GM19193 (cell line): Measurements from ENCODE around the gene TCF3.
A peak's percentile ranks its signal among the peaks of the same experiment; 100 is the strongest.

Experiments used
- POLR2A ChIP-seq: IDR thresholded peaks from 4 replicates; pipeline ENCODE4 v1.6.1; 2011; ENCODE audit not compliant: insufficient read depth, insufficient read length; ENCODE audit errors: extremely low read depth

TCF3 gene

DNA sequence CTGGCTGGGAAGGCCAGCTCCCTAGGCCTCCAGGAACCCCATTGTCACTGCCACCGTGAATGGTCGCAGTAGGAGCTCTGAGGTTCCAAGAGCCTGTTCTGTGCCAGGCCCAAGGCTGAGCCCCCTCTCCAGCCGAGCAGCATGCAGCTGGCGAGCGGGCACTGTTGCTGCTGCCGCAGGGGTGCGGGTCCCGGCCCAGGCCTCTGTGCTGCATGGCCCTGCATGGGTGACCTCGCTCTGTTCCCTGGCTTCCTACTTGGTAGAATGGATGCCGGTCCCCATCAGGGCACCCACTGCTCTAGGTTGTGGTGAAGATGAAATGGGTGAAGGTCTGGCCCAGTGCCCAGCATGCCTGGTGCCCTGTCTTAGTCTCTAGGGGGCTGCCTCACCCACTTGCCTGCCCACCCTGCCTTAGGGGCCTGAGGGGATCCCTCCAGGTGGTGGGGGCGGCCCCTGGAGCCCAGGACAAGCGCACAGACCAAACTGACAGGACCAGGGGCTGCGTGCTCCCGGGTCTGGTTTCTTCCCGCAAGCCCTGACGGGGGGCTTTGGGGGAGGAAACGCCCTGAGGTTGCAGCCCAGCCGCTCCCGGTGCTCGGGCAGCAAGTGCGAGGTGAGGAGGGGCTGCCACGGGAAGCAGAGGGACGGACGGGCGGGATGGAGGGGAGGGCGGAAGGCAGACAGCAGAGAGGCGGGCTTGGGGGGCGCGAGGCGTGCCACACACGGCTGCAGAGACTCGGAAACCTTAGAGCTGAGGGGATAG lies 38.4 kb downstream of the TCF3 start:
- TF ChIP-seq POLR2A: no peak

DNA sequence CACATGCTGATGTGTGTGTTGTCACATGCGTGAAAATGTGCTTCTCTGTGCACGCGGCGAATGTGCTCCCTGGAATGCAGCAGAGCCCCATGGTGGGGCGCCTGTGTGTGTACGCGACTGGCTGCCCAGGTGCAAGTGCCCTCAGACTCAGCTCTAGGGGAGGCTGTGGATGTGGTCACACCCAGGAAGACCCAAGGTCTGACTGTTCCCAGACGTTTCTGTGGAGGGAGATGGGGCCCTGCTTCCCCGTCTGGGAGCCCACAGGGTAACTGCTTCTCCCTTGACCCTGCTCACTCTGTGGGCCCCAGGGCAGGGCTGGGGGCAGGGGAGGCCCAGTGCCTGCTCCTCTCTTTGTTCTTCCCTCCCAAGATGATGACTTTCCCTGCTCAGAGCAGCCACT lies 39.3 kb downstream of the TCF3 start:
- TF ChIP-seq POLR2A: no peak

DNA sequence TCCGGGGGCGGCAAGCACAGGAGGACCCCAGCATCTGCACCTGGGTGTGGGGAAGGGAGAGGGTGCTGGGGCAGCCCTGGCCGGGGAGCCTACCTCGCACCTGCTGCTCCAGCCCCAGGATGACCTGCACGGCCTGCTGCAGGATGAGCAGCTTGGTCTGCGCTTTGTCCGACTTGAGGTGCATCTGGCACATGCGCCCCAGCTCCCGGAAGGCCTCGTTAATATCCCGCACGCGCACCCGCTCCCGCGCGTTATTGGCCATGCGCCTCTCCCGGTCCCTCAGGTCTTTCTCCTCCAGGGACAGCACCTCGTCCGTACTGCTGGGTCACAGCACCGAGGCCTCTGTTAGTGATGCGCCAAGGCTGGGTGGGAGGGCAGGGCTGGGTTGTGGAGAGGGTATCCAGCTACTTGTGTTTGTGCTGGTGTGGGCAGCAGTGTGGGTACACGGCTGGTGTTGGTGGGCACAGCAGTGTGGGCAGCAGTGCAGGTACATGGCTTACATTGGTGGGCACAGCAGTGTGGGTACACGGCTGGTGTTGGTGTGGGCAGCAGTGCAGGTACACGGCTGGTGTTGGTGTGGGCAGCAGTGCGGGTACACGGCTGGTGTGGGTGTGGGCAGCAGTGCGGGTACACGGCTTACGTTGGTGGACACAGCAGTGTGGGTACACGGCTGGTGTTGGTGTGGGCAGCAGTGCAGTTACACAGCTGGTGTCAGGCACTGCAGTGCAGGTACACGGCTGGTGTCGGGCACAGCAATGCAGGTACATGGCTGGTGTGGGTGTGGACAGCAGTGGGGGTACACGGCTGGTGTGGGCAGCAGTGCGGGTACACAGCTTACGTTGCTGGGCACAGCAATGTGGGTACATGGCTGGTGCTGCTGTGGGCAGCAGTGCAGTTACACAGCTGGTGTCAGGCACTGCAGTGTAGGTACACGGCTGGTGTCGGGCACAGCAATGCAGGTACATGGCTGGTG lies 40.0 kb downstream of the TCF3 start:
- peak; percentile 16 for TF ChIP-seq POLR2A

DNA sequence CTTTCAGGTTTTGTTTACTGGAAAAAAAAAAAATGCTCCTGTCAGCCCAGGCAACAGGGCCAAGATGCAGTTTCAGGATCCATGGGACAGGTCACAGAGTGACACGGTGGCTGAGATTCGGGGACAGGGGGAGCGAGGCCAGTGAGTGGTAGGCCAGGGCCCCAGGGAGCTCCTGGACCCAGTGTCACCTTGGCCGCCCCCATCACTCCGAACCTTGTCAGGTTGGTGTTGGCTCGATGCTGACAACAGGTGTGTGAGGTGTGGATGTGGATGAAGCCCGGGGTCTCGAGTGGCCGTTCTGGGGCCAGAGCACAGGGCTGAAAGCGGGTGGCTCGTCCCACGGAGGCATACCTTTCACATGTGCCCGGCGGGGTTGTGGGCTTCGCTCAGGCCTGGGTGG lies 41.1 kb downstream of the TCF3 start:
- TF ChIP-seq POLR2A: no peak

DNA sequence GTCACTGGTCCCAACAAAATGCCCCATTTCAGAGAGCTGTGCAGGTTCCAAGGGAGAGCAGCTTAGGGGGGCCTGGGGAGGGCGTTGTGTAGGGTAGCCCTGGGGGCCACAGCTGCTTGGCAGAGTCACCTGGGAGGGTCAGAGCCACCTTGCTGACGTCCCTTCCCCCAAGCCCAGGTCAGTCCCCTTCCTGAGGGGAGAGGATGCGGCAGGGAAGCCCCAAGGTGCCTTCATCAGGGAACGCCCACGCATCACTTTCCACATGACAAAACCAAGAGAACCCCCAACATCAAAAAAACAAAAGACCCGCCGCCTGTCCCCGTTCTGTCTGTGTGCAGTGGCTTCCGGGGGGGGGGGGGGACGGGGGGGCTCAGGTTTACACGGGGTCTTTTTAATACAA lies 41.8 kb downstream of the TCF3 start:
- TF ChIP-seq POLR2A: no peak

DNA sequence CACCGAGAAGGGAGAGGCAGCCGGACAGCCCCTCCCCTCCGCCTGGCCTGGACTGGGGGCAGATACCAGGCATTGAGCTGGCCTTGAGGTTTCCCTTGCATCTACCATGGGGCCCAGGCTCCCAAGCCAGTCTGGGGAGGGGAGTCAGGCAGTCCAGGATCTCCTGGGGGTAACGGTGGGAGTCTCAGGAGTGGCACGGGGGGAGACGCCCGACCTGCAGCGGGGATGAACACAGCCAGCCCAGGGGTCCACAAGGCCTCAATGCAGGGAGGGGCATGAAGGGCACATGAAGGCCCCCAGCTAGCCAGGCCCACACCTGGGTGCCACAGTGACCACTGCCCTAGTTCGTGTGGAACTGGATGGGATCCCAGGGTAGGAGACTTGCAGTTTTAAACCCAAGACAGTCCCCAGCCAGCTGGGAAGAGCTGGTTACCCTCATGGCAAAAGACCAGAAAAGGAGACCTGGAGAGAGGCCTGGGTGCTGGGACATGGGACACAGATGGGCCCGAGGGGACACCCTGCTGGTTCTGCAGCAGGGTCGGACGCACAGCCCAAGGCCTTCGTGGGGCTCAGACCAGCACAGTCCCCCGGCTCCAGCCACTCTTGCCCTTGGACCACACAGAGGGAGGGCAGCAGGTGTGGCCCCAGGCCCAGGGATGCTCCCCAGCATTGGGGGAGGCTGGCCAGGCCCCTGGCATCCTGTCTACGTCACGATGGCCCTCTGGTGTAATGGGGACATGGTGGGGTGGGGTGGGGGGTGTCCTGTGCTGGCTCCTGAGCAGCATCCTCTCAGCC lies 42.5 kb downstream of the TCF3 start:
- peak; percentile 10 for TF ChIP-seq POLR2A

DNA sequence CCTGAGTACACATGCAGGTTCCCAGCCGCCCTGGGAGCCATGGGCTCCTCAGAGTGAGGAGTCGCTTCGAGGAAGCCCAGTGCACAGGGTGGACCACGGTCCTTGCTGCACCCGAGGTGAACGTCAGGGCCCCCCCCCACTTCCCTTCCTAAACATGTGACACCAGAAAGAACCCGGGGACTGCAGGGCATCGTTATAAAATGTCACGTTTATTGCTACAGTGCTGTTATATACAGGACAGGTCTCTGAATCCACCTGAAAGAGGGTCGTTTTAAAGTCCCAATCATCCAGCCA lies 43.4 kb downstream of the TCF3 start:
- TF ChIP-seq POLR2A: no peak

DNA sequence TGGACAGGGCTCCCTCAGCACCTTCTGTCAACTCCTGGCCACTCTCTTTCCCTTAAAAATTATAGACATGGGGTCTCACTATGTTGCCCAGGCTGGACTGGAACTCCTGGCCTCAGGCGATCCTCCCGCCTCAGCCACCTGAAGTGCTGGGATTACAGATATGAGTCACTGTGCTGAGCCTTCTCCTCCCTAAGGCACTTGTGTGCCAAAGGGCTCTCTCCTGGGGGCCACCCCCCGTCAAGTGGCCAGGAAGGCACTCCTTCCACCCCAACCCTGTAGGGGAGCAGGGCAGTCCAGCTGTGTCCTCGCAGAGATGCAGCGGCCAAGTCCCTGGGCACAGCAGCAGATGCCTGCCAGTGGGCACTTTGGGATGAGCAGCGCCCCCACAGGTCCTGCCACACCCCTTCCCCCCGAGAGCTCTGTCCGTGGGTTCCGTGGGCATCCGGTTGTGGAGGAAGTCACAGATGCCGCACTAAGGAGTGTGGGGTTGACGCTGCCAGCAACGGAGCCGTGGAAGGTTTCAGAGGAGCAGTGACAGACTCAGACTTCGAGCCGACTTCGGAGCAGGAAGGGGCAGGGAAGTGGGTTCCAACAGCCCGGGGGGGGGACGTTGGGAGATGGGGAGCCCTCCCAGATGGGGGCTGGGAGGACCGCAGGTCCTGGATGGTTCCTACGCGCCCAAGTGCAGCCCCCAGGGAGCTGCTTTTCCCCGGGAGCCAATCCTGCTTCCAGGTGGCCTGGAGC lies 43.9 kb downstream of the TCF3 start:
- no peak for TF ChIP-seq POLR2A

DNA sequence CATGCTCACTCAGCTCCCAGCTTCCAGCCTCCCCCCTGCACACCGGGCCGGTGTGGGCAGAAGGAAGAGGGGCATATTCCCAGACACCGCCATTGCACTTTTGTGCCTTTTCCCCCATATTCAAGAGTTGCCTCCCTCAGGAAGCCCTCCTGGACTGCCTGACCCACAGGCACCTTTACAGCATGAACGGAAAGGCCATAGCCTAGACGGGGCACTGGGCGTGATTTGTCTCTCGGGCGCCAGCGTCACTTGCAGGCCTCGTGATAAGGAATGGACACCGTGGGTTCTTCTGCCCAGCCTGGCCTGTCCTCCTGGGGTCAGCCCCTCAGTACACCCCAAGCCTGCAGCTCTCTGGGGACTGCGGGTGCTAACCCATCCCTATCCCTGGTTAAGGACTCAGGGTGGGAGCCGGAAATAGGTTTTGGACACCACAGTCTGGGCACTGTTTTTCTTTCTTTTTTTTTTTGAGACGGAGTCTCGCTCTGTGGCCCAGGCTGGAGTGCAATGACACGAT lies 46.2 kb downstream of the TCF3 start:
- no peak for TF ChIP-seq POLR2A

DNA sequence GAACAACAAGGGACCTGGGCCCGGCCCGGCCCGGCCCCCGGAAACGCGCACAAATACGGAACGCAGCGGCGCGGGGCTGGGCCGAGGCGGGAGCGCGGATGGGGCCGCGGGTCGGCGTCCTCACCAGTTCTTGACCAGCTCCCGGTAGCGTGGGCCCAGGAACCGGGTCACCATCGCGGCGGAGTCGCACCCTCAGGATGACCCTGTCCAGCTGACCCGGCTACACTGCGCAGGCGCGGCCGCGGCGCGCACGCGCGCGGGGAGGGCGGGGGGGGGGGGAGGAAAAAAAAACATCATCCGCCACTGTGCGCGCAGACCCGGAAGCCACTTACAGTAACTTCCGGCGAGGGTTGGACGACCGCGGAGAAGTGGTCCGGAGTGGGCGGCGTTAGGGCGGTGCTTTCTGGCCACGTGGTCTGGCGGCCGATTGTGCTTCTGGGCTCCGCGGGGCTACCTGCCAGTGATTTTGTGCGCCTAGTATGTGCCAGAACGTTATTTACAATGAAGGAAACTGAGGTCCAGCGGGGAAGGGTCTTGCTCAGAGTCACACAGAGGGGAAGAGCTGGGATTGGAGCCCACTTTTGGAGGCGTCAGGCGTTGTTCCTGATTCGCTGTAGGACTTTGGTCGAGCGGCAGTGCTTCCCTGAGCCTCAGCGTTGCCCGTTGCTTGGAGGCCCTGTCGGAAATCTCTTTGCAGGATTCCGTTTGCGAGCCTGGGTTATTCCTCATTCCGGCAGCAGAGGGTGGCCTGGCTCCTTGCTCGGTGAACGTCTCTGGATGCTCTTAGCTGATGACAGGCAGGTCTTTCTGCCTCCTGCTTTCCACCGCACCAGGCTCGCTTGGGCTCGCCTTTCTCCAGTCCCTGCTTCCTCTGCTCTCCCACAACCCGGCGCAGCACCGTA lies 46.9 kb downstream of the TCF3 start, which contains the start of gene UQCR11:
TSS of gene UQCR11 (minus strand) at position 227 of the 902 bp plus-strand sequence. CDS start at position 174, 53 bp downstream.
- peak; percentile 65 for TF ChIP-seq POLR2A

DNA sequence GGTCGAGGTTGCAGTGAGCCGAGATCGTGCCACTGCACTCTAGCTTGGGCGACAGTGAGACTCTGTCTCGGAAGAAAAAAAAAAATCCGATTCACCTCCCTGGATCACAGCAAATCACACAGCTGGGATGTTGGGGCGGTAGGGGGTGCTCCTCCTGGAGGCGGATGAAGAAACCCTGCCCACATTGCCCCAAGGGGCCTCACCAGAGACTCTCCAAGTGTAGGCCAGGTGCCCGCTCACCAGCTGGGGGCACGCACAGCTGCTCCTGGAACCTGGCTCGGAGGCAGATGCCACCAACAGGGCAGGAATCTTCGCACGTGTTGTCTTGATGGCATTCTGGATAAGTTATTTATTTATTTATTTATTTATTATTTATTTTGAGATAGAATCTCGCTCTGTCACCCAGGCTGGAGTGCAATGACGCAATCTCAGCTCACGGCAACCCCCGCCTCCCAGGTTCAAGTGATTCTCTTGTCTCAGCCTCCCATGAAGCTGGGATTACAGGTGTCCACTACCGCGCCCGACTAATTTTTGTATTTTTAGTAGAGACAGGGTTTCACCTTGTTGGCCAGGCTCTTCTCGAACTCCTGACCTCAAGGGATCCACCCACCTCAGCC lies 50.2 kb downstream of the TCF3 start:
- no peak for TF ChIP-seq POLR2A

DNA sequence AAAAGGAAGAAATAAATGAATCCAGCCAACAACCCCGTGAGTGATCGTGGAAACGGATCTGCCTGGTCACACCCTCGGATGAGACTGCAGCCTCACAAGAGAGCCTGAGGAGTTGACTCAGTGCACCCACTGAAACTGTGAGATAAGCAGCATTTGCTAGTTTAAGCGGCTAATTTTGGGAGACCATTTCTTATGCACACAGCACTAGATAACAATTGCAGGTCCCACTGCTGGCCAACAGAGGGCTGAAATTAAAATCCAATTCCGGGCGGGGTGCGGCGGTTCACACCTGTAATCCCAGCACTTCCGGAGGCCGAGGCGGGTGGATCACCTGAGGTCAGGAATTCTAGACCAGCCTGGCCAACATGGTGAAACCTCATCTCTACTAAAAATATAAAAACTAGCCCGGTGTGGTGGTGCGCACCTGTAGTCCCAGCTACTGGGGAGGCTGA lies 50.8 kb downstream of the TCF3 start:
- no peak for TF ChIP-seq POLR2A

DNA sequence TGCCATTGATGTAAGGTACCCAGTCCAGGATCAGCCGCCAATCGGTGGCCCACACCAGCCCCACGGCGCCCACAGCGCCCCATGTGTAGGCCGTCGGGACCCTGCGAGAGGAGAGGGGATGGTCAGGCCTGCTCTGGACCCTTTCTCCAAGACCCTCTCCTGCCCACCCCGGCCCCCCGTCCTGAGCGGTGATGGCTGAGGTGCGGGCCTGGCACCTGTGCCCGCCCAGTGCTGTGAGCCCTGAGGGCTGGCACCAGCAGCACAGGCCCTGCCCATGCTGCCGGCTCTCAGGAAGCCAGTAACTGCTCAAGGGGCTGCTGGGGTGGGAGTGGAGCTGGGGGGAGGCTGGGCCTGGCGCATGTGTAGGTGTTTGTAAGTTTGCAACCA lies 53.0 kb downstream of the TCF3 start:
- TF ChIP-seq POLR2A: no peak

DNA sequence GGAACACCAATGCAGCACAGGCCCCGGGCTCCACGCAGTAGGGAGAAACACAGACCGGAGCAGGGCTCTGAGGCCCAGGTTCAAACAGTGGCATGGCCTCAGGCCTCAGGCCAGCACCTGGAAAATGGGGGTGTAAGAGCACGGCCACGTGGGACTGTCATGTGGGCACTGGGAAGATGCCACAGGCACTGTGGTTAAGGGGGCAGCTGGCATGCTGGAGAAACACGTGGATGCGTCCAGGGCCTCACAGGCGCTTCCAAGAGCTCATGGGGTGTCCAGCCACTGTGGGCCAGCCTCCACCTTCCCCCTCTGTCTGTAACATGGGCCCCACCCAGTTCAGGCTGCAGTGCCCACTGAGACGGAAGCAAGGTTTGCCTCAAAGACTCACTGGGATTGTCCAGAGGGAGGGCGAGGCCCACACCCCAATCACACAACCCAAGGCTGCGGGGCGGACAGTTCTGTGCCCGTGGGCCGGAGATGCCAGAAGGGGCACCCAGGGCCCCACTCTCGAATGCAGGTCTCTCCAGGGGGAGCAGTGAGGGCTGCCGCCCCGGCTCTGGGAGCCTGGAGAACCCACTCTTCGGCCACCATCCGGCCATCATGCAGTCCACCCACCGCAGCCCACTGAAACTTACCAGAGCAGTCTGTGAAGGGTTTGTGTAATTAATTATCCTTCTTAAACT lies 53.5 kb downstream of the TCF3 start:
- no peak for TF ChIP-seq POLR2A
